HEK293T (cell line): Measurements from ENCODE around the gene CDHR1.

Experiments used
- BHLHE40 ChIP-seq: fragments of 450-650 bp; IDR thresholded peaks from 2 replicates; pipeline ENCODE4 v1.6.1; 2016; ENCODE audit warnings: mild to moderate bottlenecking, moderate library complexity, borderline replicate concordance
- ELF4 ChIP-seq: fragments of 450-650 bp; IDR thresholded peaks from 2 replicates; pipeline ENCODE4 v1.6.1; 2017; ENCODE audit warnings: antibody characterized with exemption
- FOXK2 ChIP-seq: fragments of 450-650 bp; IDR thresholded peaks from 2 replicates; pipeline ENCODE4 v1.6.1; 2016; ENCODE audit warnings: mild to moderate bottlenecking
- FOXM1 ChIP-seq: fragments of 450-650 bp; IDR thresholded peaks from 2 replicates; pipeline ENCODE4 v1.6.1; 2017; ENCODE audit warnings: mild to moderate bottlenecking, borderline replicate concordance
- HDGF ChIP-seq: fragments of 450-650 bp; IDR thresholded peaks from 2 replicates; pipeline ENCODE4 v1.6.1; 2017; ENCODE audit warnings: antibody characterized with exemption, borderline replicate concordance
- SP1 ChIP-seq: fragments of 450-650 bp; IDR thresholded peaks from 2 replicates; pipeline ENCODE4 v1.6.1; 2017
- SUZ12 ChIP-seq: fragments of 450-650 bp; IDR thresholded peaks from 2 replicates; pipeline ENCODE4 v1.6.1; 2016; ENCODE audit warnings: mild to moderate bottlenecking

- TF ChIP-seq BHLHE40, result no peak
- no peak for TF ChIP-seq FOXK2
- no peak for TF ChIP-seq SP1
- TF ChIP-seq ELF4, result no peak
- no peak for TF ChIP-seq FOXM1
- TF ChIP-seq SUZ12, result no peak
- TF ChIP-seq HDGF, result no peak
Measured at GRCh38 chr10:84247496-84247895, 53.2 kb downstream of the CDHR1 start.
